IMR-90 (cell line): Measurements from ENCODE around the gene SOX21. TPM values are rescaled to one million over a fixed set of nuclear protein-coding genes. Genes with fewer than 3 reads are reported as not detected.

ENCODE experiments used
- ATAC-seq: fragments of 200-7000 bp; cut with Tn5 transposase; 2 replicates; pipeline ENCODE4 v1.9.1; 2020; ENCODE audit warnings: low read depth, mild to moderate bottlenecking, moderate library complexity
- BruUV-seq: library from RNA; stranded (reverse); fragments of 400-500 nt; replicated peaks from 2 replicates; lab custom pipeline; 2021; lab: Mats Ljungman, UMichigan
- CTCF ChIA-PET: fragments of 300-600 bp; formaldehyde crosslinking; extraction: SDS; loops from one replicate; lab custom pipeline; 2021; ENCODE audit warnings: antibody characterized with exemption; lab: Yijun Ruan, JAX
- POLR2A ChIA-PET: fragments of 300-600 bp; sonication (Branson Sonifier 250); formaldehyde crosslinking; loops from one replicate; lab custom pipeline; 2022; ENCODE audit warnings: antibody characterized with exemption; ENCODE audit not compliant: unreplicated experiment; lab: Charles Lee
- DNase-seq: peaks from one replicate; pipeline ENCODE4 v3.0.0; 2013
- H2AFZ ChIP-seq: replicated peaks from 2 replicates; pipeline ENCODE3; 2013; ENCODE audit warnings: low read length, mild to moderate bottlenecking; ENCODE audit not compliant: poor library complexity
- H2AK5ac ChIP-seq: 2 replicates; pipeline ENCODE4 v1.6.1; 2013; ENCODE audit warnings: low read depth, low read length, inconsistent platforms
- H2AK9ac ChIP-seq: replicated peaks from 2 replicates; pipeline ENCODE3; 2013; ENCODE audit warnings: mild to moderate bottlenecking, low read depth, low read length, moderate library complexity; ENCODE audit not compliant: poor library complexity
- H2BK120ac ChIP-seq: 2 replicates; pipeline ENCODE4 v1.6.1; 2013; ENCODE audit warnings: low read depth, low read length, inconsistent platforms
- H2BK15ac ChIP-seq: 3 replicates; pipeline ENCODE4 v1.6.1; 2013; ENCODE audit warnings: low read depth, low read length, inconsistent platforms
- H2BK20ac ChIP-seq: 2 replicates; pipeline ENCODE4 v1.6.1; 2013; ENCODE audit warnings: low read depth, mild to moderate bottlenecking, inconsistent platforms, low read length, moderate library complexity
- H2BK5ac ChIP-seq: 2 replicates; pipeline ENCODE4 v1.6.1; 2013; ENCODE audit warnings: mild to moderate bottlenecking, low read depth, low read length, inconsistent platforms; ENCODE audit not compliant: poor library complexity, severe bottlenecking
- H3K14ac ChIP-seq: replicated peaks from 2 replicates; pipeline ENCODE4 v1.6.1; 2013; ENCODE audit warnings: low read depth, low read length, inconsistent platforms
- H3K18ac ChIP-seq: 2 replicates; pipeline ENCODE4 v1.6.1; 2013; ENCODE audit warnings: low read depth, low read length, control low read depth
- H3K23ac ChIP-seq: 2 replicates; pipeline ENCODE4 v1.6.1; 2013; ENCODE audit warnings: low read depth, low read length, inconsistent platforms
- H3K27ac ChIP-seq: 2 replicates; pipeline ENCODE4 v1.5.1; 2013; ENCODE audit warnings: mild to moderate bottlenecking, control low read depth, low read length; ENCODE audit not compliant: insufficient read depth
- H3K27me3 ChIP-seq: 2 replicates; pipeline ENCODE4 v1.6.1; 2013; ENCODE audit warnings: low read length; ENCODE audit not compliant: control insufficient read depth, insufficient read depth
- H3K36me3 ChIP-seq: 2 replicates; pipeline ENCODE4 v1.6.1; 2013; ENCODE audit warnings: low read length, mixed read lengths; ENCODE audit not compliant: control insufficient read depth, insufficient read depth
- H3K4ac ChIP-seq: 2 replicates; pipeline ENCODE4 v1.6.1; 2013; ENCODE audit warnings: low read depth, low read length, inconsistent platforms
- H3K4me1 ChIP-seq: 2 replicates; pipeline ENCODE4 v1.6.1; 2013; ENCODE audit warnings: low read length, mixed read lengths; ENCODE audit not compliant: control insufficient read depth, insufficient read depth
- H3K4me2 ChIP-seq: 2 replicates; pipeline ENCODE4 v1.6.1; 2013; ENCODE audit warnings: low read depth, mild to moderate bottlenecking, control low read depth, low read length, moderate library complexity
- H3K4me3 ChIP-seq: 2 replicates; pipeline ENCODE4 v1.5.1; 2013; ENCODE audit warnings: low read depth, mild to moderate bottlenecking, control low read depth, low read length, moderate library complexity; ENCODE audit not compliant: insufficient read depth
- H3K56ac ChIP-seq: 2 replicates; pipeline ENCODE4 v1.6.1; 2013; ENCODE audit warnings: low read length, inconsistent platforms; ENCODE audit not compliant: insufficient read depth; ENCODE audit errors: extremely low read depth
- H3K79me1 ChIP-seq, 2 experiments: 2 replicates each; pipeline ENCODE4 v1.6.1; 2013; ENCODE audit warnings: low read length in 2 of 2, inconsistent platforms in 1 of 2, low read depth in 1 of 2
- H3K9ac ChIP-seq: 2 replicates; pipeline ENCODE4 v1.6.1; 2013; ENCODE audit warnings: low read depth, low read length, control low read depth
- H3K9me1 ChIP-seq: 2 replicates; pipeline ENCODE4 v1.6.1; 2013; ENCODE audit warnings: low read length, inconsistent platforms; ENCODE audit not compliant: insufficient read depth
- H3K9me3 ChIP-seq: 2 replicates; pipeline ENCODE4 v1.6.1; 2013; ENCODE audit warnings: low read length; ENCODE audit not compliant: control insufficient read depth, insufficient read depth
- H4K20me1 ChIP-seq: 2 replicates; pipeline ENCODE4 v1.6.1; 2013; ENCODE audit warnings: low read length, inconsistent platforms; ENCODE audit not compliant: insufficient read depth
- H4K5ac ChIP-seq: 2 replicates; pipeline ENCODE4 v1.6.1; 2013; ENCODE audit warnings: mild to moderate bottlenecking, low read depth, low read length, control low read depth
- H4K8ac ChIP-seq, 2 experiments: 2 replicates each; pipeline ENCODE4 v1.6.1; 2013; ENCODE audit warnings: low read depth in 2 of 2, low read length in 2 of 2, control low read depth in 1 of 2, inconsistent platforms in 1 of 2
- H4K91ac ChIP-seq: 2 replicates; pipeline ENCODE4 v1.6.1; 2013; ENCODE audit warnings: low read depth, low read length, inconsistent platforms; ENCODE audit not compliant: insufficient read depth
- CEBPB ChIP-seq: IDR thresholded peaks from 2 replicates; pipeline ENCODE4 v1.6.1; 2012; ENCODE audit warnings: low read depth, low read length, improper control_type of control experiment
- FOS ChIP-seq: fragments of 150-350 bp; IDR thresholded peaks from 2 replicates; pipeline ENCODE4 v1.6.1; 2016; ENCODE audit warnings: low read depth, low read length
- MAFK ChIP-seq: IDR thresholded peaks from 2 replicates; pipeline ENCODE4 v1.6.1; 2012; ENCODE audit warnings: low read depth, low read length, improper control_type of control experiment
- MAZ ChIP-seq: IDR thresholded peaks from 2 replicates; pipeline ENCODE4 v1.6.1; 2012; ENCODE audit warnings: low read depth, mild to moderate bottlenecking, low read length, improper control_type of control experiment, moderate library complexity, borderline replicate concordance
- MXI1 ChIP-seq: IDR thresholded peaks from 2 replicates; pipeline ENCODE4 v1.6.1; 2012; ENCODE audit warnings: low read depth, mild to moderate bottlenecking, low read length, moderate library complexity, borderline replicate concordance
- RAD21 ChIP-seq: IDR thresholded peaks from 2 replicates; pipeline ENCODE4 v1.6.1; 2012; ENCODE audit warnings: low read length, improper control_type of control experiment
- SMC3 ChIP-seq: fragments of 150-350 bp; IDR thresholded peaks from 2 replicates; pipeline ENCODE4 v1.6.1; 2016; ENCODE audit warnings: low read depth, mild to moderate bottlenecking, antibody characterized with exemption, low read length, moderate library complexity
- WGBS, 2 experiments: methylation state at CpG; one replicate each; pipeline versions ENCODE4 v1.1.5 to v1.1.7; 2013; ENCODE audit warnings: missing lambda C conversion rate in 2 of 2; ENCODE audit not compliant: insufficient read length in 1 of 2; ENCODE audit errors: extremely low coverage in 2 of 2; 5-methylcytosine and 5-hydroxymethylcytosine counted together
- dilution Hi-C: fragments of 300-500 bp; cut with HindIII; formaldehyde crosslinking; loops from one replicate; pipeline ENCODE4 v1.14.3; 2018; ENCODE audit warnings: low sequenced_read_pairs; ENCODE audit not compliant: unreplicated experiment
- in situ Hi-C: fragments of 300-500 bp; cut with MboI; formaldehyde crosslinking; loops from 3 replicates; pipeline ENCODE4 v1.14.3; 2019; ENCODE audit warnings: low sequenced_read_pairs, inconsistent platforms, mixed read lengths
- intact Hi-C: fragments of 100-400 bp; cut with micrococcal nuclease; formaldehyde crosslinking; loops from 2 replicates; pipeline ENCODE4 v1.10.0; 2022
- polyA plus RNA-seq, 3 experiments: library from polyadenylated mRNA; depleted of rRNA; stranded (reverse); fragments of >200 nt; gene quantifications; 2 replicates each; pipeline ENCODE4 v1.2.3, GENCODE V29; 2012; ENCODE audit warnings: low replicate concordance in 1 of 3
- total RNA-seq: library from RNA; depleted of rRNA; stranded (reverse); fragments of >200 nt; gene quantifications from 2 replicates; pipeline ENCODE4 v1.2.3, GENCODE V29; 2012
- TF ChIP-seq, protein P1 (sequence below): fragments of 150-350 bp; IDR thresholded peaks from 2 replicates; pipeline ENCODE4 v1.6.1; 2017; ENCODE audit warnings: mild to moderate bottlenecking, antibody characterized with exemption, low read length, low read depth
- TF ChIP-seq, protein P2 (sequence below): fragments of 150-350 bp; IDR thresholded peaks from 2 replicates; pipeline ENCODE4 v1.6.1; 2016; ENCODE audit warnings: low read depth, mild to moderate bottlenecking, low read length, moderate library complexity, borderline replicate concordance
- TF ChIP-seq, protein P3 (sequence below): conservative IDR thresholded peaks from 2 replicates; pipeline ENCODE4 v1.5.1; 2012; ENCODE audit warnings: mild to moderate bottlenecking, low read depth, low read length, improper control_type of control experiment

SOX21 gene
- total and polyA plus RNA-seq, 2 of the 4 experiments (the other 2 are of a cell fraction) = not detected

DNA sequence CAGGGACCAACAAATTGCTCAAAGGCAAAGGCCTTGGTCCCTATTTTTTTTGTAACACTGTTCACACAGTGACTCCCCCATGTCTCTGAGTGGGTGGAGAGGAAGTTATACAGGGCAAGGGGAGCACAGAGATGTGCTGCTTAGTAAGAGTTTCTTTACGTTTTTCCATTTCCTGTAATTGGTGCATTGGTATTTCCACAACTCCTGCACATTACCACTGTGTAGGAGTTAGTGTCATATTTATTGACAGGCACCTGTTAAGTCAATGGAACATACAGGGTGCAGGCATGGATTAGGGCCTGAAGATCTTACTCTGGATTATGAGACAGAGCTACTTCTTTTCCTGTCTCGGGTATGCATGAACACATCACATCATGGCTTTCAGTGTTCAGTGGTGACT, 45.2 kb downstream of the SOX21 start:
- Histone ChIP-seq H4K20me1 (no peaks in the 10 kb centered on the region), H2AFZ (no peak overlapping the region), H3K23ac (no peak overlapping the region), H3K79me1 (no peaks in the 10 kb centered on the region), H4K91ac (no peak overlapping the region), H2BK15ac (no peak overlapping the region), H3K27ac (no peak overlapping the region), H2BK120ac (no peak overlapping the region), H3K9me3 (no peaks in the 10 kb centered on the region; the same call in 1 of the 2 replicates), H3K4ac (no peak overlapping the region), H2BK5ac (no peak overlapping the region), H3K27me3 (peaks cover 57% of the 10 kb centered on the region), H3K9ac (no peak overlapping the region), H2AK5ac (no peak overlapping the region), H3K56ac (no peak overlapping the region), H3K4me1 (no peaks in the 10 kb centered on the region), H3K4me3 (no peak overlapping the region), H3K4me2 (no peak overlapping the region), H3K14ac (no peak overlapping the region), H3K36me3 (no peaks in the 10 kb centered on the region), H3K18ac (no peak overlapping the region), H4K5ac (no peak overlapping the region), H3K9me1 (no peaks in the 10 kb centered on the region), H4K8ac (no peak overlapping the region), H2BK20ac (no peak overlapping the region), H2AK9ac (no peak overlapping the region)
- ChIA-PET POLR2A (no interaction called here), CTCF (no interaction called here)
- no TSS peak for BruUV-seq
- DNase-seq = no peak
- intact Hi-C loops = no loop called here
- WGBS, 2 experiments = no CpG with 5 or more reads among the region's 2 CpGs
- dilution Hi-C loops = no loop called here
- no peak for TF ChIP-seq SMC3
- no peak for TF ChIP-seq CEBPB
- no peak for TF ChIP-seq MAFK
- TF ChIP-seq, protein P1, sequence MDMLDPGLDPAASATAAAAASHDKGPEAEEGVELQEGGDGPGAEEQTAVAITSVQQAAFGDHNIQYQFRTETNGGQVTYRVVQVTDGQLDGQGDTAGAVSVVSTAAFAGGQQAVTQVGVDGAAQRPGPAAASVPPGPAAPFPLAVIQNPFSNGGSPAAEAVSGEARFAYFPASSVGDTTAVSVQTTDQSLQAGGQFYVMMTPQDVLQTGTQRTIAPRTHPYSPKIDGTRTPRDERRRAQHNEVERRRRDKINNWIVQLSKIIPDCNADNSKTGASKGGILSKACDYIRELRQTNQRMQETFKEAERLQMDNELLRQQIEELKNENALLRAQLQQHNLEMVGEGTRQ = no peak
- no peak for TF ChIP-seq MAZ
- no peak for TF ChIP-seq RAD21
- TF ChIP-seq MXI1 = no peak
- TF ChIP-seq, protein P2, sequence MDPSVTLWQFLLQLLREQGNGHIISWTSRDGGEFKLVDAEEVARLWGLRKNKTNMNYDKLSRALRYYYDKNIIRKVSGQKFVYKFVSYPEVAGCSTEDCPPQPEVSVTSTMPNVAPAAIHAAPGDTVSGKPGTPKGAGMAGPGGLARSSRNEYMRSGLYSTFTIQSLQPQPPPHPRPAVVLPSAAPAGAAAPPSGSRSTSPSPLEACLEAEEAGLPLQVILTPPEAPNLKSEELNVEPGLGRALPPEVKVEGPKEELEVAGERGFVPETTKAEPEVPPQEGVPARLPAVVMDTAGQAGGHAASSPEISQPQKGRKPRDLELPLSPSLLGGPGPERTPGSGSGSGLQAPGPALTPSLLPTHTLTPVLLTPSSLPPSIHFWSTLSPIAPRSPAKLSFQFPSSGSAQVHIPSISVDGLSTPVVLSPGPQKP = no peak
- no peak for TF ChIP-seq FOS
- TF ChIP-seq, protein P3, sequence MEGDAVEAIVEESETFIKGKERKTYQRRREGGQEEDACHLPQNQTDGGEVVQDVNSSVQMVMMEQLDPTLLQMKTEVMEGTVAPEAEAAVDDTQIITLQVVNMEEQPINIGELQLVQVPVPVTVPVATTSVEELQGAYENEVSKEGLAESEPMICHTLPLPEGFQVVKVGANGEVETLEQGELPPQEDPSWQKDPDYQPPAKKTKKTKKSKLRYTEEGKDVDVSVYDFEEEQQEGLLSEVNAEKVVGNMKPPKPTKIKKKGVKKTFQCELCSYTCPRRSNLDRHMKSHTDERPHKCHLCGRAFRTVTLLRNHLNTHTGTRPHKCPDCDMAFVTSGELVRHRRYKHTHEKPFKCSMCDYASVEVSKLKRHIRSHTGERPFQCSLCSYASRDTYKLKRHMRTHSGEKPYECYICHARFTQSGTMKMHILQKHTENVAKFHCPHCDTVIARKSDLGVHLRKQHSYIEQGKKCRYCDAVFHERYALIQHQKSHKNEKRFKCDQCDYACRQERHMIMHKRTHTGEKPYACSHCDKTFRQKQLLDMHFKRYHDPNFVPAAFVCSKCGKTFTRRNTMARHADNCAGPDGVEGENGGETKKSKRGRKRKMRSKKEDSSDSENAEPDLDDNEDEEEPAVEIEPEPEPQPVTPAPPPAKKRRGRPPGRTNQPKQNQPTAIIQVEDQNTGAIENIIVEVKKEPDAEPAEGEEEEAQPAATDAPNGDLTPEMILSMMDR = no peak
- in situ Hi-C loops = loop anchor here (25.0 kb wide), 1 partner anchor 745 kb away; no protein-coding TSS in a partner anchor
- no peak for ATAC-seq
